ENCODE data around the gene MAP2K3.

DNA sequence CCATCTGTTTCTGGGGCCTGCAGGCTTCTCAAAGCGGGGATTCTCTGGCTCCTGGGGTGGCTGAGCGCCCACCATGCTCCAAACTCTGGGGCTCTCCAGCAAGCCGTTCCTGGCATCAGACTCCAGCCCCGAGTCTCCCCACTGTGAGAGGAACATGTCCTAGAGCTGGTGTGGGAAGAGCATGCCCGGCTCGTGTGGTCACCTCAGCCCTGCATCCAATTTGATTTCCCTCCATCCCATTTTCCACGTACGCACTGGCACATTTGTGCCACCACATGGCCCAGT, 68.4 kb downstream of the MAP2K3 start:
- TF ChIP-seq, protein P1, sequence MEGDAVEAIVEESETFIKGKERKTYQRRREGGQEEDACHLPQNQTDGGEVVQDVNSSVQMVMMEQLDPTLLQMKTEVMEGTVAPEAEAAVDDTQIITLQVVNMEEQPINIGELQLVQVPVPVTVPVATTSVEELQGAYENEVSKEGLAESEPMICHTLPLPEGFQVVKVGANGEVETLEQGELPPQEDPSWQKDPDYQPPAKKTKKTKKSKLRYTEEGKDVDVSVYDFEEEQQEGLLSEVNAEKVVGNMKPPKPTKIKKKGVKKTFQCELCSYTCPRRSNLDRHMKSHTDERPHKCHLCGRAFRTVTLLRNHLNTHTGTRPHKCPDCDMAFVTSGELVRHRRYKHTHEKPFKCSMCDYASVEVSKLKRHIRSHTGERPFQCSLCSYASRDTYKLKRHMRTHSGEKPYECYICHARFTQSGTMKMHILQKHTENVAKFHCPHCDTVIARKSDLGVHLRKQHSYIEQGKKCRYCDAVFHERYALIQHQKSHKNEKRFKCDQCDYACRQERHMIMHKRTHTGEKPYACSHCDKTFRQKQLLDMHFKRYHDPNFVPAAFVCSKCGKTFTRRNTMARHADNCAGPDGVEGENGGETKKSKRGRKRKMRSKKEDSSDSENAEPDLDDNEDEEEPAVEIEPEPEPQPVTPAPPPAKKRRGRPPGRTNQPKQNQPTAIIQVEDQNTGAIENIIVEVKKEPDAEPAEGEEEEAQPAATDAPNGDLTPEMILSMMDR (IDR thresholded peaks at IDR 0.05) = no peak
- no peak for TF ChIP-seq POLR2A (IDR thresholded peaks at IDR 0.05)
